HG02870 (cell line): ENCODE data around the gene CD4.
"Not testable (repeated sequence)": the region's sequence is repeated elsewhere in the genome, so short reads cannot be mapped to it uniquely, and the experiment has no call there.

ENCODE experiments used
- ATAC-seq: cut with Tn5 transposase; IDR thresholded peaks from one replicate; pipeline ENCODE4 v1.9.1; 2021; ENCODE audit warnings: mild to moderate bottlenecking, moderate library complexity; ENCODE audit not compliant: unreplicated experiment

Gene CD4

GRCh38 chr12:6788972-6789924, at the start of gene CD4:
Gene CD4, plus strand, starts transcription at chr12:6789528. Its CDS starts 10,611 bp downstream, at chr12:6800139.
- no peak for ATAC-seq

- not testable (repeated sequence) for ATAC-seq
Measured at GRCh38 chr12:6742080-6742479, 47.2 kb upstream of the CD4 start.

- ATAC-seq, result no peak
Measured at GRCh38 chr12:6742834-6743233, 46.5 kb upstream of the CD4 start.

GRCh38 chr12:6743300-6743699, 46.0 kb upstream of the CD4 start:
- not testable (repeated sequence) for ATAC-seq

- peak; percentile 42 for ATAC-seq
Measured at GRCh38 chr12:6745741-6746525, 43.4 kb upstream of the CD4 start.

- no peak for ATAC-seq
Measured at GRCh38 chr12:6747216-6747615, 42.1 kb upstream of the CD4 start.

- ATAC-seq, result no peak
Measured at GRCh38 chr12:6748761-6749160, 40.6 kb upstream of the CD4 start.

- ATAC-seq, result no peak
Measured at GRCh38 chr12:6750506-6750905, 38.8 kb upstream of the CD4 start.

GRCh38 chr12:6751767-6752166, 37.6 kb upstream of the CD4 start:
- ATAC-seq, result no peak

- ATAC-seq, result no peak
Measured at GRCh38 chr12:6752167-6752920, 37.0 kb upstream of the CD4 start.

- ATAC-seq, result peak; percentile 86
Measured at GRCh38 chr12:6752921-6753771, 36.2 kb upstream of the CD4 start, which contains the start of gene MLF2. Gene MLF2, minus strand, starts transcription at chr12:6753141. Its CDS starts 807 bp downstream, at chr12:6752334.

- ATAC-seq, result no peak
Measured at GRCh38 chr12:6753772-6754356, 35.5 kb upstream of the CD4 start.

GRCh38 chr12:6754411-6754810, 34.9 kb upstream of the CD4 start:
- no peak for ATAC-seq

- no peak for ATAC-seq
Measured at GRCh38 chr12:6757028-6757690, 32.2 kb upstream of the CD4 start.

GRCh38 chr12:6758506-6759095, 30.7 kb upstream of the CD4 start:
- no peak for ATAC-seq

GRCh38 chr12:6759741-6760140, 29.6 kb upstream of the CD4 start:
- ATAC-seq, result no peak

- no peak for ATAC-seq
Measured at GRCh38 chr12:6763380-6763779, 25.9 kb upstream of the CD4 start.

GRCh38 chr12:6764011-6764828, 25.1 kb upstream of the CD4 start:
- ATAC-seq, result peak; percentile 80
